22Rv1 (cell line): ENCODE data around the gene FOXJ3.

Source experiments
- CTCF ChIP-seq: fragments of 450-650 bp; IDR thresholded peaks from 2 replicates; pipeline ENCODE4 v1.5.1; 2017; ENCODE audit warnings: mild to moderate bottlenecking
- ZFX ChIP-seq: fragments of 450-650 bp; IDR thresholded peaks from 2 replicates; pipeline ENCODE4 v1.6.1; 2017; ENCODE audit warnings: antibody characterized with exemption, borderline replicate concordance

- TF ChIP-seq CTCF (no peak), ZFX (no peak)
These were observed 5.1 kb upstream of the FOXJ3 start for GRCh38 chr1:42340093-42340492.
